A673 (cell line): ENCODE data around the gene TNC. TPM values are rescaled to one million over a fixed set of nuclear protein-coding genes. Genes with fewer than 3 reads are reported as not detected.
A peak's percentile ranks its signal among the peaks of the same experiment; 100 is the strongest.

Experiments
- BruUV-seq: library from RNA; stranded (reverse); fragments of 400-500 nt; replicated peaks from 2 replicates; lab custom pipeline; 2021; lab: Mats Ljungman, UMichigan
- CTCF ChIA-PET: fragments of 300-600 bp; sonication (Branson Sonifier 250); formaldehyde crosslinking; loops from one replicate; lab custom pipeline; 2022; ENCODE audit warnings: antibody characterized with exemption; lab: Charles Lee
- POLR2A ChIA-PET: fragments of 300-600 bp; sonication (Branson Sonifier 250); formaldehyde crosslinking; loops from one replicate; lab custom pipeline; 2022; ENCODE audit warnings: antibody characterized with exemption; ENCODE audit not compliant: low non-redundant PET; lab: Charles Lee
- DNase-seq: peaks from one replicate; pipeline ENCODE4 v3.0.0-alpha.2; 2015; ENCODE audit warnings: low spot score
- H3K27ac ChIP-seq: fragments of 200-600 bp; sonication (generic); 2 replicates; pipeline ENCODE4 v1.5.1; 2016; ENCODE audit warnings: mixed run types, low read depth, mild to moderate bottlenecking, mixed read lengths, antibody characterized with exemption, low read length; ENCODE audit not compliant: poor library complexity, severe bottlenecking
- H3K27me3 ChIP-seq: fragments of 200-600 bp; sonication (generic); replicated peaks from 2 replicates; pipeline ENCODE4 v1.6.1; 2017; ENCODE audit warnings: mixed run types, low read depth, mild to moderate bottlenecking, mixed read lengths, antibody characterized with exemption, low read length; ENCODE audit not compliant: insufficient read depth, poor library complexity
- H3K36me3 ChIP-seq: fragments of 200-600 bp; sonication (generic); 2 replicates; pipeline ENCODE4 v1.6.1; 2016; ENCODE audit warnings: mixed run types, mild to moderate bottlenecking, mixed read lengths, antibody characterized with exemption, low read length; ENCODE audit not compliant: insufficient read depth, poor library complexity, severe bottlenecking
- H3K4me1 ChIP-seq: fragments of 200-600 bp; sonication (generic); 2 replicates; pipeline ENCODE4 v1.6.1; 2017; ENCODE audit warnings: mixed run types, mild to moderate bottlenecking, mixed read lengths, antibody characterized with exemption, low read length; ENCODE audit not compliant: insufficient read depth, poor library complexity, severe bottlenecking
- H3K4me3 ChIP-seq: fragments of 200-600 bp; sonication (generic); 2 replicates; pipeline ENCODE4 v1.5.1; 2016; ENCODE audit warnings: low read depth, mixed run types, mild to moderate bottlenecking, mixed read lengths, low read length; ENCODE audit not compliant: poor library complexity, severe bottlenecking
- H3K9me3 ChIP-seq: fragments of 200-600 bp; sonication (generic); 2 replicates; pipeline ENCODE4 v1.6.1; 2016; ENCODE audit warnings: mixed run types, low read depth, mild to moderate bottlenecking, mixed read lengths, antibody characterized with exemption, low read length; ENCODE audit not compliant: poor library complexity, severe bottlenecking
- EZH2 ChIP-seq: fragments of 200-600 bp; sonication (generic); IDR thresholded peaks from 2 replicates; pipeline ENCODE4 v1.6.1; 2017; ENCODE audit warnings: borderline replicate concordance, low read depth, mild to moderate bottlenecking, mixed read lengths, antibody characterized with exemption, low read length; ENCODE audit not compliant: poor library complexity, severe bottlenecking
- intact Hi-C: fragments of 100-400 bp; cut with micrococcal nuclease; formaldehyde crosslinking; loops from one replicate; pipeline ENCODE4 v1.10.0; 2022; ENCODE audit not compliant: unreplicated experiment
- total RNA-seq: library from RNA; stranded (reverse); gene quantifications from 2 replicates; pipeline ENCODE4 v1.2.3, GENCODE V29; 2021
- TF ChIP-seq, protein P1 (sequence below): fragments of 300-800, 200-600 bp; sonication (generic); conservative IDR thresholded peaks from 2 replicates; pipeline ENCODE4 v1.5.1; 2017; ENCODE audit warnings: low read depth, mild to moderate bottlenecking, antibody characterized with exemption, low read length, moderate library complexity, mixed read lengths

Gene TNC
- total RNA-seq, 1 experiment from 2014 or later, result 202 TPM

DNA sequence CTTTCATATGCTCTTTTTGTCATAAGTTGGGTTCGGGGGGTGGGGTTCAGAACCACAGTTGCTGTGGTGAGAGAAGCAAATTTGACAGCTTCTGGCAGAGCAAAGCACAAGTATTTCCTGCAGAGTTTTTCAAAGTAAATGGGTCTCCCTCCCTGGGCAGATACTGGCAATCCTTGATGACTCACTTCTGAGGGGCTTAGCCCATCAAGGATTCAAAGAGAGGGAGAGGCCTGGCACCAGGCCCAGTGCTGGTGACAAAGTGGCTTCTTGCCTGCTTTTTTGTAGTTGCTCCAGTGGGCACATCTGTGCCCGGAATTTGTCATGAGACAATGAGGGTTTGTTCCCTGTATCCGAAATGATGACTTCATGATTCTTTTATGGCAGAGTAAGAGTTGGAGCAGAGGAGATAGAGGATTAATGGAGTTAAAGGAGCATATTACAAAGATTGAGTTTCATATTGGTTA lies 46.6 kb upstream of the TNC start:
- Histone ChIP-seq H3K4me1 (peaks cover 14% of the 10 kb centered on the region), H3K4me3 (no peak overlapping the region), H3K27me3 (no peaks in the 10 kb centered on the region), H3K9me3 (peaks cover 9% of the 10 kb centered on the region), H3K36me3 (no peaks in the 10 kb centered on the region), H3K27ac (peak overlapping the region; percentile 66)
- intact Hi-C loops, result loop anchor here (2.0 kb wide), 1 partner anchor 248 kb away; no protein-coding TSS in a partner anchor
- ChIA-PET POLR2A (interaction anchor here (0.7 kb wide), 1 partner anchor 203 kb away, joined by 5 read pairs; no protein-coding TSS in a partner anchor), CTCF (no interaction called here)
- BruUV-seq, result no TSS peak
- peak; percentile 99 for DNase-seq
- no peak for TF ChIP-seq EZH2
- TF ChIP-seq, protein P1, sequence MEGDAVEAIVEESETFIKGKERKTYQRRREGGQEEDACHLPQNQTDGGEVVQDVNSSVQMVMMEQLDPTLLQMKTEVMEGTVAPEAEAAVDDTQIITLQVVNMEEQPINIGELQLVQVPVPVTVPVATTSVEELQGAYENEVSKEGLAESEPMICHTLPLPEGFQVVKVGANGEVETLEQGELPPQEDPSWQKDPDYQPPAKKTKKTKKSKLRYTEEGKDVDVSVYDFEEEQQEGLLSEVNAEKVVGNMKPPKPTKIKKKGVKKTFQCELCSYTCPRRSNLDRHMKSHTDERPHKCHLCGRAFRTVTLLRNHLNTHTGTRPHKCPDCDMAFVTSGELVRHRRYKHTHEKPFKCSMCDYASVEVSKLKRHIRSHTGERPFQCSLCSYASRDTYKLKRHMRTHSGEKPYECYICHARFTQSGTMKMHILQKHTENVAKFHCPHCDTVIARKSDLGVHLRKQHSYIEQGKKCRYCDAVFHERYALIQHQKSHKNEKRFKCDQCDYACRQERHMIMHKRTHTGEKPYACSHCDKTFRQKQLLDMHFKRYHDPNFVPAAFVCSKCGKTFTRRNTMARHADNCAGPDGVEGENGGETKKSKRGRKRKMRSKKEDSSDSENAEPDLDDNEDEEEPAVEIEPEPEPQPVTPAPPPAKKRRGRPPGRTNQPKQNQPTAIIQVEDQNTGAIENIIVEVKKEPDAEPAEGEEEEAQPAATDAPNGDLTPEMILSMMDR, result no peak

DNA sequence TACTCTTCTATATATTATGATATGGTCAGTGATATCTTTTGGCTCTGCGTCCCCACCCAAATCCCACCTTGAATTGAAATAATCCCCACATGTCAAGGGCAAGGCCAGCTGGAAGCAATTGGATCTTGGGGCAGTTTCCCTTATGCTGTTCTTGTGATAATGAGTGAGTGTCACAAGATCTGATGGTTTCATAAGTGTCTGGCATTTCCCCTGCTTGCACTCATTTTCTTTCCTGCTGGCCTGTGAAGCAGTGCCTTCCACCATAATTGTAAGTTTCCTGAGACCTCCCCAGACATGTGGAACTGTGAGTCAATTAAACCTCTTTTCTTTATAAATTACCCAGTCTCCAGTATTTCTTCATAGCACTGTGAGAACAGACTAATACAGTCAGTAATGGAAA lies 45.0 kb upstream of the TNC start:
- H3K4me3 ChIP-seq, result no peak overlapping the region
- CTCF ChIA-PET, result no interaction called here
- H3K4me1 ChIP-seq, result peaks cover 14% of the 10 kb centered on the region
- intact Hi-C loops, result no loop called here
- no TSS peak for BruUV-seq
- no peaks in the 10 kb centered on the region for H3K27me3 ChIP-seq
- peaks cover 9% of the 10 kb centered on the region for H3K9me3 ChIP-seq
- DNase-seq, result no peak
- no peaks in the 10 kb centered on the region for H3K36me3 ChIP-seq
- TF ChIP-seq EZH2, result no peak
- TF ChIP-seq, protein P1, result no peak
- no peak overlapping the region for H3K27ac ChIP-seq
- POLR2A ChIA-PET, result no interaction called here

DNA sequence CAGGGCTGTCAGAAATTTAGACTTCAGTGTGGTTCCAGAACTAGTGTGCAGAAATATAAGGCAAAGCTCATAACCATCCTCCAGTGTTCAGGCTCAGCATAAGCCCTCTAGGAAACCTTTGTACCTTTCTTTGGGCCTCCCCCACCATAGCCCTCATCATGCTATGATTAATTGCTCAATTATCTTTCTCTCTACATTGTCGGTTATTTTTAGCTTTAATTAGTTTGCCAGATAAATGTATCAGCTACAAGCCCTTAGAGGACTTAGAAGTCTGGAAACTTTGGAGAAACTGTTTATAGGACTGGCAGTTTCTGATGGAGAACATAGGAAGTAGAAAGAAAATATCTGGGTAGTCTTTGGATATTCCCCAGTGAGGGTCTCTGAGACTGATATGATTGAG lies 43.5 kb upstream of the TNC start:
- ChIA-PET CTCF (no interaction called here), POLR2A (no interaction called here)
- H3K27me3 ChIP-seq, result no peaks in the 10 kb centered on the region
- H3K4me3 ChIP-seq, result no peak overlapping the region
- intact Hi-C loops, result no loop called here
- H3K27ac ChIP-seq, result no peak overlapping the region
- BruUV-seq, result no TSS peak
- TF ChIP-seq EZH2, result no peak
- TF ChIP-seq, protein P1, result no peak
- H3K36me3 ChIP-seq, result no peaks in the 10 kb centered on the region
- H3K4me1 ChIP-seq, result peaks cover 14% of the 10 kb centered on the region
- no peak for DNase-seq
- peaks cover 9% of the 10 kb centered on the region for H3K9me3 ChIP-seq
